Right lobe of liver (tissue), 4 donors: Measurements from ENCODE around the gene PML.

ENCODE experiments used
- POLR2A ChIP-seq: fragments of 450-650 bp; IDR thresholded peaks from one replicate; pipeline ENCODE4 v1.6.1; 2017; ENCODE audit warnings: antibody characterized with exemption, mild to moderate bottlenecking
- TF ChIP-seq, protein P1 (sequence below), 4 donors: fragments of 200-600 bp in 3 of 4; fragments of 450-650 bp in 1 of 4; IDR thresholded peaks; one replicate each; pipeline versions ENCODE4 v1.5.1 to v1.8.0; 2016 to 2022; ENCODE audit warnings: antibody characterized with exemption in 4 of 4, mild to moderate bottlenecking in 2 of 4
- donor health status: DM: no; HTN: no; CAD: no.
- donor health status: DM: no; HTN: no; CAD: no.
- donor health status: DM: no; HTN: yes; CAD: no.

- TF ChIP-seq, protein P1, sequence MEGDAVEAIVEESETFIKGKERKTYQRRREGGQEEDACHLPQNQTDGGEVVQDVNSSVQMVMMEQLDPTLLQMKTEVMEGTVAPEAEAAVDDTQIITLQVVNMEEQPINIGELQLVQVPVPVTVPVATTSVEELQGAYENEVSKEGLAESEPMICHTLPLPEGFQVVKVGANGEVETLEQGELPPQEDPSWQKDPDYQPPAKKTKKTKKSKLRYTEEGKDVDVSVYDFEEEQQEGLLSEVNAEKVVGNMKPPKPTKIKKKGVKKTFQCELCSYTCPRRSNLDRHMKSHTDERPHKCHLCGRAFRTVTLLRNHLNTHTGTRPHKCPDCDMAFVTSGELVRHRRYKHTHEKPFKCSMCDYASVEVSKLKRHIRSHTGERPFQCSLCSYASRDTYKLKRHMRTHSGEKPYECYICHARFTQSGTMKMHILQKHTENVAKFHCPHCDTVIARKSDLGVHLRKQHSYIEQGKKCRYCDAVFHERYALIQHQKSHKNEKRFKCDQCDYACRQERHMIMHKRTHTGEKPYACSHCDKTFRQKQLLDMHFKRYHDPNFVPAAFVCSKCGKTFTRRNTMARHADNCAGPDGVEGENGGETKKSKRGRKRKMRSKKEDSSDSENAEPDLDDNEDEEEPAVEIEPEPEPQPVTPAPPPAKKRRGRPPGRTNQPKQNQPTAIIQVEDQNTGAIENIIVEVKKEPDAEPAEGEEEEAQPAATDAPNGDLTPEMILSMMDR (IDR thresholded peaks at IDR 0.05) = no peak
- TF ChIP-seq POLR2A = no peak
Measured at GRCh38 chr15:74019734-74020133, 25.2 kb downstream of the PML start.
